Measurements from ENCODE around the gene DNAH8.

DNA sequence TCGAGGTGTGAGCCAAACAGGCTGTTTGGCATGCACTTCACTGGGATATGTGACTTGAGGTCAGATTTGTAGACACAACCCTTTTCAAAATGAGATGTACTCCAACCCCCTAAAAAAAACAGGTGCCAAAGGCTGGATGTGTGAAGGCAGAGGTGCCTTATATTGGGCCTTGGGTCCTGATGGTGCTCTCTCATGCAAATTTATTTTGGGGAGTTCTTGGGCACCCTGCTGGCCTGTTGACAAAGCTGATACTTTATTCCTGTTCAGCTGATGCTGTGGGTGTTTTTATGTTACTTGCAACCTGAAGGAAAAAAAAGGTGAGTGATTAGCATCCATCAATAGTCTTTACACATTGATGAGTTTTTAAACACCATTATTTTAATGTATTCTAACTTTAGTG lies 121.5 kb downstream of the DNAH8 start:
- TF ChIP-seq, protein P1, sequence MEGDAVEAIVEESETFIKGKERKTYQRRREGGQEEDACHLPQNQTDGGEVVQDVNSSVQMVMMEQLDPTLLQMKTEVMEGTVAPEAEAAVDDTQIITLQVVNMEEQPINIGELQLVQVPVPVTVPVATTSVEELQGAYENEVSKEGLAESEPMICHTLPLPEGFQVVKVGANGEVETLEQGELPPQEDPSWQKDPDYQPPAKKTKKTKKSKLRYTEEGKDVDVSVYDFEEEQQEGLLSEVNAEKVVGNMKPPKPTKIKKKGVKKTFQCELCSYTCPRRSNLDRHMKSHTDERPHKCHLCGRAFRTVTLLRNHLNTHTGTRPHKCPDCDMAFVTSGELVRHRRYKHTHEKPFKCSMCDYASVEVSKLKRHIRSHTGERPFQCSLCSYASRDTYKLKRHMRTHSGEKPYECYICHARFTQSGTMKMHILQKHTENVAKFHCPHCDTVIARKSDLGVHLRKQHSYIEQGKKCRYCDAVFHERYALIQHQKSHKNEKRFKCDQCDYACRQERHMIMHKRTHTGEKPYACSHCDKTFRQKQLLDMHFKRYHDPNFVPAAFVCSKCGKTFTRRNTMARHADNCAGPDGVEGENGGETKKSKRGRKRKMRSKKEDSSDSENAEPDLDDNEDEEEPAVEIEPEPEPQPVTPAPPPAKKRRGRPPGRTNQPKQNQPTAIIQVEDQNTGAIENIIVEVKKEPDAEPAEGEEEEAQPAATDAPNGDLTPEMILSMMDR (IDR thresholded peaks at IDR 0.05) = no peak
- TF ChIP-seq POLR2AphosphoS5 (IDR thresholded peaks at IDR 0.05) (no peak), POLR2A (IDR thresholded peaks at IDR 0.05) (no peak)

Data from sigmoid colon (tissue), 4 donors.